GM06990 (cell line): Measurements from ENCODE around the gene HSPA4.

Experiments
- DNase-seq: peaks from one replicate; pipeline ENCODE4 v3.0.0-alpha.2; 2011; ENCODE audit not compliant: insufficient read length; ENCODE audit errors: extremely low read depth
- H3K27me3 ChIP-seq: replicated peaks from 2 replicates; pipeline ENCODE4 v1.6.0; 2011; ENCODE audit warnings: low read length; ENCODE audit not compliant: control insufficient read depth, insufficient read depth
- H3K36me3 ChIP-seq: 2 replicates; pipeline ENCODE4 v1.5.1; 2011; ENCODE audit warnings: low read length; ENCODE audit not compliant: control insufficient read depth, insufficient read depth
- H3K4me3 ChIP-seq: replicated peaks from 2 replicates; pipeline ENCODE4 v1.5.1; 2011; ENCODE audit warnings: low read depth, mild to moderate bottlenecking, control low read depth, low read length
- TF ChIP-seq, protein P1 (sequence below): IDR thresholded peaks from 2 replicates; pipeline ENCODE4 v1.5.1; 2011; ENCODE audit warnings: low read length, control low read depth, mild to moderate bottlenecking, inconsistent platforms; ENCODE audit not compliant: insufficient read depth, poor library complexity, severe bottlenecking

HSPA4 gene

DNA sequence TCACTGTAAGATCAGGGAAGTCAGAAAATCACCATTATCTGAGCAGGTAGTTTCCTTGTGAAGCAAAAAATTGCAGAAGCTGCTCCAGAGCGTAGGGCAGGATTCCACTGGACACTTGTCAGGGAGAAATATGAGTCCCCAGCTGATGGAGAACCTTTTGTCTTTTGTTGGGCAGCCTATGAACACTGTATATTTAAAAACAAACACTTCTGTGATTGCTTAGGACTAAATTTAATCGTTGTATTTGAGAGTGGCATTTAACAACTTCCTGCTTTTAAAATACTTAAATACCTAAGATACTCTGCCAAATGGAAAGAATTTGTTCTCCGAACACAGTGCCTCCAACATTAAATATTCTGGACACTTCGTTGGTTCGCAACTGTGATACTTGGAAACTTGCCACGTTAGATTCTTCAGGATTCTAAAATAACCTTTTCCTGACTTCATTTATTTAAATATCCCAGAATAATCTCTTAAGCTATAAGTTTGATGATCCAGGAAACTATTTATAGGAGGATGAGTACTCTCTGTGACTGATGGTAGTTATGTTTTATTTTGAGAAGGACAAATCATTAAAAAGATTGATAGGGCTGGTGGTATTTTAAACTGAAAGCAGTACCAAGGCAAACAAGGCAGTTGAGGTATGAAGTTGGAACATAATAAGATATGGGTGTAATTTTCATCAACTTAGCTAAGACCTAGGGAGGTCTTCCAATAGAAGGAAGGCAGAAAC, 2.7 kb upstream of the HSPA4 start:
- H3K27me3 ChIP-seq = no peaks in the 10 kb centered on the region
- H3K36me3 ChIP-seq = no peaks in the 10 kb centered on the region; the same call in 1 of the 2 replicates
- TF ChIP-seq, protein P1, sequence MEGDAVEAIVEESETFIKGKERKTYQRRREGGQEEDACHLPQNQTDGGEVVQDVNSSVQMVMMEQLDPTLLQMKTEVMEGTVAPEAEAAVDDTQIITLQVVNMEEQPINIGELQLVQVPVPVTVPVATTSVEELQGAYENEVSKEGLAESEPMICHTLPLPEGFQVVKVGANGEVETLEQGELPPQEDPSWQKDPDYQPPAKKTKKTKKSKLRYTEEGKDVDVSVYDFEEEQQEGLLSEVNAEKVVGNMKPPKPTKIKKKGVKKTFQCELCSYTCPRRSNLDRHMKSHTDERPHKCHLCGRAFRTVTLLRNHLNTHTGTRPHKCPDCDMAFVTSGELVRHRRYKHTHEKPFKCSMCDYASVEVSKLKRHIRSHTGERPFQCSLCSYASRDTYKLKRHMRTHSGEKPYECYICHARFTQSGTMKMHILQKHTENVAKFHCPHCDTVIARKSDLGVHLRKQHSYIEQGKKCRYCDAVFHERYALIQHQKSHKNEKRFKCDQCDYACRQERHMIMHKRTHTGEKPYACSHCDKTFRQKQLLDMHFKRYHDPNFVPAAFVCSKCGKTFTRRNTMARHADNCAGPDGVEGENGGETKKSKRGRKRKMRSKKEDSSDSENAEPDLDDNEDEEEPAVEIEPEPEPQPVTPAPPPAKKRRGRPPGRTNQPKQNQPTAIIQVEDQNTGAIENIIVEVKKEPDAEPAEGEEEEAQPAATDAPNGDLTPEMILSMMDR = no peak
- no peak overlapping the region for H3K4me3 ChIP-seq
- DNase-seq = no peak

DNA sequence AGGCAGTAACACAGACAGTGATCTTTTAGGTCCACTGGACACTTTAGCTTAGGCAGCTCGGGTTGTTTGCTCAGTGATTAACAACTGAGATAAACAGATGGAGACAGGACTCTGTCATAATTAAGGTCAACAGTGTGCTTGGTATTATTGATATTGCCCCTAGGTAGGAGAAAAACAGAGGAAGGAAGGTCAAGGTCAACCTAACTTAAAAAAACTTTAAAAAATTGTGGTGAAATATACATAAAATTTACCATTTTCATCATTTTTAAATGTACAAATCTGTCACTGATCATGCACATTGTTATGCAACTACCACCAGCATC, 2.1 kb upstream of the HSPA4 start:
- Histone ChIP-seq H3K4me3 (no peak overlapping the region), H3K36me3 (no peaks in the 10 kb centered on the region; the same call in 1 of the 2 replicates), H3K27me3 (no peaks in the 10 kb centered on the region)
- DNase-seq = no peak
- TF ChIP-seq, protein P1 = no peak

DNA sequence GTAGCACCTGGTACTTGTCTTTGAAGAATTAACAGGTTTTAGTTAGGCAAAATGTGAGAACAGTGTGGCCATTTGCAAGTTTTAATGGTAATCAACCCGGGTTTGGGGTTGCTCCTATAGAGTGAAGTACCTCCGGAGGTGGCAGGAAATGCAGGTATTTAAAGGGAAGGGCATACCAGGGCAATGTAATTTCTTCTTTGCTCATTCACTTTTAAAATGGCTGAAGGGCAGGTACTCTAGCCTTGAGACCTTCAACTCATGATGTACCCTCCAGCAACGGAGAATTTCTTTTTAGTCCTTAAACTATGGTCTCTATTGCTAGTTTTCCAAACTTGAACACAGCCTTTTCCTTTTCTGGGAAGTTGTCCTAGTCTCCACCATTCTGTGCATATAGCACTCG, 1.3 kb upstream of the HSPA4 start:
- H3K36me3 ChIP-seq = no peaks in the 10 kb centered on the region; the same call in 1 of the 2 replicates
- TF ChIP-seq, protein P1 = no peak
- no peak for DNase-seq
- no peaks in the 10 kb centered on the region for H3K27me3 ChIP-seq
- peak overlapping the region; percentile 97 for H3K4me3 ChIP-seq

DNA sequence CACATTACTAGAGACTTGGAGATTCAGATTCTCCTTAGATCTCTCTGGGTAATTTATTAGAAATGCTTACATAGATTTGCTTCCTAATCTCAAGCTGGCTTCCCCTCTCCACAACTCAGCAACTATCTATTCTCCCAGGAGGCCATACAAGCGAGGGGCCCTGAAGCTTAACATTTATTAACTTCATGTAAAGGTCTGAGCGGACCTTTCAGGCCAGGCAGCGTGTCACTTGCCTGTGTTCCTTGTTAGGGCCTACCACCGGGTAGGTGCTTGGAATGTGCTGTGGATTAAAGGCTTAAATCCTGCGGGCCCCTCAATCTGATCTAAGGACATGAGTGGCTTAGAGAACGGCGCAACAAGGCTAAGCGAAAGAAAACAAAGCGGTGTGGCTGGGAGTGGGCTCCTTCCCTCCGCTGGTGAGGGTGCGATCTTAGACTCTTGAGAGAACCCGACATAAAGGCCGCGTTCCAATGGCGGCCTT, 712 bp upstream of the HSPA4 start:
- no peak for DNase-seq
- H3K36me3 ChIP-seq = no peaks in the 10 kb centered on the region; the same call in 1 of the 2 replicates
- TF ChIP-seq, protein P1 = no peak

DNA sequence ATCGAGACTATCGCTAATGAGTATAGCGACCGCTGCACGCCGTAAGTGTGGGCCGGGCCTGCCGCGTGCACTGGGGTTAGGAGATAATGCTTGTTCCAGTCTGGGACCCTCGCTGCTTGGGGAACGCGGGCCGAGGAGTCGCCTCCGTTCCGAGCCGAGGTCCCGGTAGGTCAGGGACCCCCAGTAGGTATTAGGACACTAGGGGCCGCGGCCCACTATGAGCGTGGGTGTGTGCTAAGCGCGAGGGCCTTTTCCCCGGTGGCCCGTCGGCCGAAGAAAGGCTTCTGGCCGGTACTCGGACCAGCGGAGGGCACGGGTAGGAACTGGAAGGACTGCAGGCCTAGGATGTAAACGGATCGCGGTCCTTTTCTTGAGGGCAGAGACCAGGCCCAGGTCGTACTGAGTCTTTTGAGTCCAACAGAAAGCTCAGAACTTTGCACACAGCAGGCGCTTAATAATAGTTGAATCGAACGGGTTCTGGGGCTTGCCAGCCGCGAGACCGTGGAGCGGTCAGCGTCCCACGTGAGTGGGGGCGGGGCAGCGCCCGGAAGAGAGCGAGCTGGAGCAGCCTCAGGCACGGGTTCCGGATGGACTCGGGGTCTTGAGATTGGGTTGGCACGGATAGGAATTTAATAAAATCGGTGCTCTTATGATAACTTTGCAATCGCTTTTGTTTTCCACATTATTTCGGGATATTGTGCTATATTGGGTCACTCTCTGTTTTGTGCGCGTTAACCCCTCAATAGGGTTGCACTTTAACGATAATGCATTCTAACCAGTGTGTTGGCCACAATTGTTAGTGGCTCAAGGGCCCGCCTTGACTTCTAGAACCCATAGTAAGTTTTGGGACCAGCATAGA, 733 bp downstream of the HSPA4 start:
- TF ChIP-seq, protein P1 = no peak
- peak overlapping the region; percentile 97 for H3K4me3 ChIP-seq
- peak; percentile 84 for DNase-seq
- H3K27me3 ChIP-seq = no peaks in the 10 kb centered on the region
- no peaks in the 10 kb centered on the region; the same call in 1 of the 2 replicates for H3K36me3 ChIP-seq

More for the DNA sequence above, 712 bp upstream of the HSPA4 start:
- H3K4me3 ChIP-seq = peak overlapping the region; percentile 97
- H3K27me3 ChIP-seq = no peaks in the 10 kb centered on the region
